GM12878 (cell line): ENCODE results near the gene STAT4. TPM values are rescaled to one million over a fixed set of nuclear protein-coding genes. Genes with fewer than 3 reads are reported as not detected.

Source experiments
- ATAC-seq: fragments of 200-7000 bp; cut with Tn5 transposase; 3 replicates; pipeline ENCODE4 v1.9.1; 2020; ENCODE audit warnings: mild to moderate bottlenecking, moderate library complexity
- BruUV-seq: library from RNA; stranded (reverse); fragments of 400-500 nt; replicated peaks from 2 replicates; lab custom pipeline; 2021; lab: Mats Ljungman, UMichigan
- CTCF ChIA-PET: fragments of 300-600 bp; sonication (Branson Sonifier 250); formaldehyde crosslinking; extraction: SDS; loops from one replicate; lab custom pipeline; 2021; ENCODE audit warnings: inconsistent platforms; lab: Yijun Ruan, JAX
- POLR2A ChIA-PET: fragments of 350-600 bp; formaldehyde crosslinking; extraction: SDS; loops from one replicate; lab custom pipeline; 2021; ENCODE audit warnings: inconsistent platforms; lab: Charles Lee
- RAD21 ChIA-PET: fragments of 300-600 bp; sonication (Branson Sonifier 250); formaldehyde crosslinking; loops from one replicate; lab custom pipeline; 2023; ENCODE audit warnings: antibody characterized with exemption; ENCODE audit not compliant: unreplicated experiment; lab: Charles Lee
- SMC1A ChIA-PET: fragments of 300-600 bp; sonication (Branson Sonifier 250); formaldehyde crosslinking; loops from one replicate; lab custom pipeline; 2023; ENCODE audit not compliant: unreplicated experiment, uncharacterized antibody; lab: Charles Lee
- DNase-seq: peaks from one replicate; pipeline ENCODE4 v3.0.0-alpha.2; 2011; ENCODE audit warnings: low read depth, low spot score
- FAIRE-seq: peaks from 3 replicates; lab custom pipeline; 2011; peaks lifted over from hg19 to GRCh38; lab: Jason Lieb, UNC
- H2AFZ ChIP-seq: 2 replicates; pipeline ENCODE4 v1.6.0; 2011; ENCODE audit warnings: low read depth, low read length, control low read depth; ENCODE audit not compliant: control insufficient read depth
- H3K27ac ChIP-seq: 2 replicates; pipeline ENCODE4 v1.5.1; 2011; ENCODE audit warnings: control low read depth; ENCODE audit not compliant: control insufficient read depth, insufficient read depth
- H3K27me3 ChIP-seq, 2 experiments: replicated peaks in 1 of 2; 2 replicates each; pipeline versions ENCODE4 v1.6.0 to v1.6.1; 2011; ENCODE audit warnings: low read length in 1 of 2; ENCODE audit not compliant: control insufficient read depth in 2 of 2, insufficient read depth in 2 of 2
- H3K36me3 ChIP-seq, 2 experiments: 2 replicates each; pipeline ENCODE4 v1.5.1; 2011; ENCODE audit warnings: low read length in 1 of 2; ENCODE audit not compliant: control insufficient read depth in 2 of 2, insufficient read depth in 2 of 2
- H3K4me1 ChIP-seq: 2 replicates; pipeline ENCODE4 v1.6.1; 2011; ENCODE audit warnings: mild to moderate bottlenecking, low read length, moderate library complexity, mixed read lengths; ENCODE audit not compliant: control insufficient read depth, insufficient read depth
- H3K4me2 ChIP-seq: 2 replicates; pipeline ENCODE4 v1.6.0; 2011; ENCODE audit warnings: control low read depth; ENCODE audit not compliant: control insufficient read depth, insufficient read depth
- H3K4me3 ChIP-seq: fragments of 200-600 bp; sonication (generic); 2 replicates; pipeline ENCODE4 v1.5.1; 2016
- H3K79me2 ChIP-seq: 2 replicates; pipeline ENCODE4 v1.6.0; 2011; ENCODE audit warnings: low read length; ENCODE audit not compliant: control insufficient read depth, insufficient read depth
- H3K9ac ChIP-seq: 2 replicates; pipeline ENCODE4 v1.8.0; 2011; ENCODE audit warnings: low read length, control low read depth, mixed read lengths; ENCODE audit not compliant: control insufficient read depth, insufficient read depth
- H3K9me3 ChIP-seq: replicated peaks from 3 replicates; pipeline ENCODE4 v1.5.1; 2011; ENCODE audit warnings: mild to moderate bottlenecking, low read length; ENCODE audit not compliant: control insufficient read depth, insufficient read depth
- H4K20me1 ChIP-seq: 2 replicates; pipeline ENCODE4 v1.6.0; 2011; ENCODE audit not compliant: control insufficient read depth, insufficient read depth
- E2F8 ChIP-seq: fragments of 450-650 bp; IDR thresholded peaks from 2 replicates; pipeline ENCODE4 v1.6.1; 2018; ENCODE audit warnings: mild to moderate bottlenecking, low read depth, moderate library complexity; ENCODE audit not compliant: partially characterized antibody
- EED ChIP-seq: sonication (generic); IDR thresholded peaks from 2 replicates; pipeline ENCODE4 v1.6.1; 2016; ENCODE audit warnings: antibody characterized with exemption, low read depth
- JUNB ChIP-seq: IDR thresholded peaks from 2 replicates; pipeline ENCODE4 v1.6.1; 2016; ENCODE audit warnings: antibody characterized with exemption, mild to moderate bottlenecking
- MTA2 ChIP-seq: fragments of 450-650 bp; IDR thresholded peaks from 2 replicates; pipeline ENCODE4 v1.6.1; 2016; ENCODE audit warnings: low read depth, mild to moderate bottlenecking, moderate library complexity
- YBX1 ChIP-seq: fragments of 450-650 bp; IDR thresholded peaks from 2 replicates; pipeline ENCODE4 v1.6.1; 2016; ENCODE audit warnings: antibody characterized with exemption
- WGBS: methylation state at CpG from one replicate; pipeline ENCODE4 v1.1.6; 2016; ENCODE audit warnings: low lambda C conversion rate; ENCODE audit not compliant: insufficient replicate concordance, insufficient coverage; ENCODE audit errors: missing lambda C conversion rate; 5-methylcytosine and 5-hydroxymethylcytosine counted together
- in situ Hi-C: fragments of 300-500 bp; cut with MboI; formaldehyde crosslinking; loops from 9 replicates; pipeline ENCODE4 v1.14.3; 2018; ENCODE audit warnings: mixed read lengths
- intact Hi-C: fragments of 100-400 bp; cut with micrococcal nuclease; formaldehyde crosslinking; loops from one replicate; pipeline ENCODE4 v1.14.2; 2022; ENCODE audit not compliant: unreplicated experiment
- polyA plus RNA-seq, 11 experiments: library from polyadenylated mRNA; depleted of rRNA in 4 of 11; unstranded in 6 of 11; stranded (reverse) in 5 of 11; fragments of >200 nt; fragmentation: Nextera tagmentation in 4 of 11; fragmentation: Illumina TruSeq in 1 of 11; extraction: Ambion mirVana in 4 of 11; extraction: Trizol in 1 of 11; gene quantifications; 1 replicate in 1 of 11; 2 replicates in 10 of 11; pipeline versions ENCODE4 v1.2.1 to v1.2.3, GENCODE V29; 2011 to 2016; ENCODE audit warnings: inconsistent platforms in 2 of 11, missing spikeins in 2 of 11, low read depth in 1 of 11
- total RNA-seq, 4 experiments: library from RNA; depleted of rRNA in 3 of 4; stranded (reverse); fragments of >200 nt in 3 of 4; fragmentation: Illumina TruSeq in 1 of 4; extraction: Trizol in 1 of 4; gene quantifications; 2 replicates each; pipeline versions ENCODE4 v1.2.1 to v1.2.3, GENCODE V29; 2013 to 2021
- TF ChIP-seq, protein P1 (sequence below): IDR thresholded peaks from 2 replicates; pipeline ENCODE4 v1.6.1; 2011; ENCODE audit warnings: low read depth, low read length, improper control_type of control experiment, borderline replicate concordance

STAT4 gene
- total and polyA plus RNA-seq, 10 of the 15 experiments (the other 5 are each of a cell fraction or from before 2014, with no cell fraction given), result 3.1 to 9.3 (median 7.1) TPM

GRCh38 chr2:191171286-191171685 lies 20.5 kb upstream of the STAT4 start (continued):
- no peak for TF ChIP-seq JUNB
- TF ChIP-seq MTA2, result no peak

DNA sequence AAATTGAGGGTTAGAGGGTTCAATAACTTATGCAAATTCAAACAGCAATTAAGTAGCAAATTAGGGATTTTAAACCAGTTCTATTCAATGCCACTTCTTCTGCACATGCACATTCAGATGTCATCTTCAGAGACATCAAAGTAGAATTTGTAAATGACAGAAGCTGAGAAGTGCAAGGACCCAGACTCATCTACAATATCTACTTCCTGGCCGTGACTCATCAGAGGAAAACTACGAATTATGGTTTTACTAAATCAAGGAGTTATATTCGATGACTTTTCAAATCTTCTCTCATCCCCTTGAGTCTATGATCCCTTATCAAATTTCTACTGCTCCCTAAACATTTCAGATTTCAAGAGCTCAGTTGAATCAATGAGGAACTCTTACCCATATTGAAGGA lies 20.0 kb upstream of the STAT4 start:
- ChIA-PET POLR2A (no interaction called here), CTCF (interaction anchor here (0.6 to 1.8 kb wide), 6 partner anchors 15 to 1498 kb away, joined by 3 to 13 read pairs (median 3); no protein-coding TSS in a partner anchor), SMC1A (interaction anchor here (0.6 to 1.2 kb wide), 2 partner anchors 15 to 67 kb away, joined by 3 to 5 read pairs; no protein-coding TSS in a partner anchor), RAD21 (interaction anchor here (1.3 kb wide), 1 partner anchor 10 kb away, joined by 4 read pairs; no protein-coding TSS in a partner anchor)
- no peak for DNase-seq
- no peak for TF ChIP-seq E2F8
- TF ChIP-seq EED, result no peak
- no peak for TF ChIP-seq YBX1
- TF ChIP-seq, protein P1, sequence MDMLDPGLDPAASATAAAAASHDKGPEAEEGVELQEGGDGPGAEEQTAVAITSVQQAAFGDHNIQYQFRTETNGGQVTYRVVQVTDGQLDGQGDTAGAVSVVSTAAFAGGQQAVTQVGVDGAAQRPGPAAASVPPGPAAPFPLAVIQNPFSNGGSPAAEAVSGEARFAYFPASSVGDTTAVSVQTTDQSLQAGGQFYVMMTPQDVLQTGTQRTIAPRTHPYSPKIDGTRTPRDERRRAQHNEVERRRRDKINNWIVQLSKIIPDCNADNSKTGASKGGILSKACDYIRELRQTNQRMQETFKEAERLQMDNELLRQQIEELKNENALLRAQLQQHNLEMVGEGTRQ, result no peak
- Histone ChIP-seq H4K20me1 (no peaks in the 10 kb centered on the region), H3K27ac (no peak overlapping the region), H3K4me1 (peaks cover 4% of the 10 kb centered on the region; the same call in 1 of the 2 replicates), H3K9ac (no peak overlapping the region), H3K79me2 (no peaks in the 10 kb centered on the region), H3K4me3 (no peak overlapping the region), H3K4me2 (no peak overlapping the region), H2AFZ (no peak overlapping the region), H3K36me3 (no peaks in the 10 kb centered on the region), H3K27me3 (no peaks in the 10 kb centered on the region), H3K9me3 (no peaks in the 10 kb centered on the region)
- no peak for ATAC-seq
- intact Hi-C loops (no loop called here), in situ Hi-C loops (loop anchor here (5.0 kb wide), 1 partner anchor 352 kb away; no protein-coding TSS in a partner anchor)
- no TSS peak for BruUV-seq
- no peak for FAIRE-seq
- 0% methylated on average over 3 of the region's 3 CpGs for WGBS
